Panc1 (cell line): Measurements from ENCODE around the gene PPP1R16B. TPM values are rescaled to one million over a fixed set of nuclear protein-coding genes. Genes with fewer than 3 reads are reported as not detected.

Experiments
- ATAC-seq: fragments of 200-7000 bp; cut with Tn5 transposase; 2 replicates; pipeline ENCODE4 v1.9.1; 2020; ENCODE audit warnings: mild to moderate bottlenecking, moderate library complexity
- Bru-seq: library from RNA; stranded (reverse); fragments of 400-500 nt; gene quantifications from one replicate; lab custom pipeline; 2021; lab: Mats Ljungman, UMichigan
- BruChase-seq, 2 experiments: library from RNA; stranded (reverse); fragments of 400-500 nt; gene quantifications; one replicate each; lab custom pipeline; 2021; lab: Mats Ljungman, UMichigan
- BruUV-seq: library from RNA; stranded (reverse); fragments of 400-500 nt; replicated peaks from 2 replicates; lab custom pipeline; 2021; lab: Mats Ljungman, UMichigan
- CTCF ChIA-PET: fragments of 300-600 bp; sonication (Branson Sonifier 250); formaldehyde crosslinking; loops from one replicate; lab custom pipeline; 2022; ENCODE audit warnings: antibody characterized with exemption; lab: Charles Lee
- POLR2A ChIA-PET: fragments of 300-600 bp; sonication (Branson Sonifier 250); formaldehyde crosslinking; loops from one replicate; lab custom pipeline; 2022; ENCODE audit warnings: antibody characterized with exemption; lab: Charles Lee
- DNase-seq: peaks from one replicate; pipeline ENCODE4 v3.0.0-alpha.2; 2010; ENCODE audit warnings: low read depth, low spot score
- H3K27ac ChIP-seq: 2 replicates; pipeline ENCODE4 v1.5.1; 2011; ENCODE audit warnings: mild to moderate bottlenecking, low read length, inconsistent platforms
- H3K27me3 ChIP-seq: fragments of 200-500 bp; sonication (Bioruptor generic); 2 replicates; pipeline ENCODE4 v1.6.0; 2014; ENCODE audit warnings: low read length, inconsistent platforms; ENCODE audit not compliant: control insufficient read depth, insufficient read depth
- H3K36me3 ChIP-seq: fragments of 200-500 bp; sonication (Bioruptor generic); 2 replicates; pipeline ENCODE4 v1.5.1; 2014; ENCODE audit warnings: inconsistent platforms, mild to moderate bottlenecking, low read length, moderate library complexity; ENCODE audit not compliant: control insufficient read depth, insufficient read depth
- H3K4me1 ChIP-seq: 2 replicates; pipeline ENCODE4 v1.5.1; 2011; ENCODE audit warnings: inconsistent platforms, mild to moderate bottlenecking, low read length, moderate library complexity; ENCODE audit not compliant: control insufficient read depth, insufficient read depth
- H3K4me3 ChIP-seq, 2 experiments: 2 replicates each; pipeline ENCODE4 v1.5.1; 2011 to 2012; ENCODE audit warnings: low read depth in 2 of 2, low read length in 2 of 2, mild to moderate bottlenecking in 2 of 2, inconsistent platforms in 1 of 2, moderate library complexity in 1 of 2
- H3K9me3 ChIP-seq: fragments of 200-500 bp; sonication (Bioruptor generic); 2 replicates; pipeline ENCODE4 v1.5.1; 2014; ENCODE audit warnings: low read depth, mild to moderate bottlenecking, inconsistent platforms, low read length, moderate library complexity; ENCODE audit not compliant: control insufficient read depth, insufficient read depth
- POLR2AphosphoS5 ChIP-seq: IDR thresholded peaks from 2 replicates; pipeline ENCODE4 v1.6.1; 2012; ENCODE audit warnings: mild to moderate bottlenecking, low read depth, low read length, moderate library complexity
- REST ChIP-seq, 2 experiments: IDR thresholded peaks; 2 replicates each; pipeline ENCODE4 v1.6.1; 2011 to 2012; ENCODE audit warnings: low read depth in 2 of 2, control low read depth in 1 of 2, low read length in 1 of 2, mild to moderate bottlenecking in 1 of 2, moderate library complexity in 1 of 2; ENCODE audit not compliant: insufficient read depth in 1 of 2
- SIN3A ChIP-seq: IDR thresholded peaks from 2 replicates; pipeline ENCODE4 v1.6.1; 2012; ENCODE audit warnings: low read depth, mild to moderate bottlenecking, low read length, moderate library complexity, borderline replicate concordance; ENCODE audit not compliant: insufficient read depth
- TCF7L2 ChIP-seq: IDR thresholded peaks from 2 replicates; pipeline ENCODE4 v1.6.1; 2011; ENCODE audit warnings: mild to moderate bottlenecking, low read depth, low read length, inconsistent platforms
- in situ Hi-C: cut with HindIII; loops from 2 replicates; pipeline ENCODE4 v1.10.0; 2016; ENCODE audit warnings: low sequenced_read_pairs, low pct_unique_long_range_greater_than_20kb
- intact Hi-C: fragments of 100-400 bp; cut with micrococcal nuclease; formaldehyde crosslinking; loops from one replicate; pipeline ENCODE4 v1.10.0; 2022; ENCODE audit not compliant: unreplicated experiment
- long read RNA-seq: library from polyadenylated mRNA; unstranded; transcript quantifications from one replicate; pipeline ENCODE4 v2.0.0, GENCODE V29; 2021; ENCODE audit not compliant: unreplicated experiment
- polyA plus RNA-seq: library from polyadenylated mRNA; unstranded; fragments of >200 nt; gene quantifications from one replicate; pipeline ENCODE4 v1.2.1, GENCODE V29; 2012; ENCODE audit warnings: missing spikeins; ENCODE audit not compliant: insufficient read length
- total RNA-seq: library from RNA; stranded (reverse); gene quantifications from one replicate; pipeline ENCODE4 v1.2.1, GENCODE V29; 2021; ENCODE audit not compliant: unreplicated experiment
- TF ChIP-seq, protein P1 (sequence below): fragments of 450-650 bp; IDR thresholded peaks from 2 replicates; pipeline ENCODE4 v1.5.1; 2017; ENCODE audit warnings: mild to moderate bottlenecking

Gene PPP1R16B
- total RNA-seq (0.92 TPM), Bru-seq, nascent RNA (percentile 15 among the genes with signal in this experiment), BruChase-seq, experiment 1, labeled RNA remaining after a 2-hour chase (percentile 15 among the genes with signal in this experiment), BruChase-seq, experiment 2, labeled RNA remaining after a 6-hour chase (percentile 24 among the genes with signal in this experiment)
- 0.28 TPM for polyA plus RNA-seq
- long read RNA-seq, partial matches to known transcripts, result 0 of 2 reads
- long read RNA-seq, other reads (novel, unspliced or antisense), result 2 of 2 reads

- Histone ChIP-seq H3K9me3 (no peaks in the 10 kb centered on the region), H3K4me1 (no peaks in the 10 kb centered on the region), H3K4me3 (peak within 1 kb of the TSS; percentile 41 to 50), H3K27me3 (peaks cover 5% of the 10 kb centered on the region), H3K36me3 (no peaks in the 10 kb centered on the region), H3K27ac (no peak within 1 kb of the TSS)
- ATAC-seq (peak; percentile 90), DNase-seq (no peak)
- BruUV-seq, result no TSS peak
- in situ Hi-C loops (no loop called here), intact Hi-C loops (no loop called here)
- POLR2A ChIA-PET, result no interaction called here
- CTCF ChIA-PET, result no interaction called here
- TF ChIP-seq SIN3A (no peak), TCF7L2 (no peak), REST (IDR thresholded peaks at IDR 0.05; ENCODE audit: insufficient read depth in 1 of 2, low read depth in 2 of 2, low read length in 1 of 2) (no peak), POLR2AphosphoS5 (no peak)
- TF ChIP-seq, protein P1, sequence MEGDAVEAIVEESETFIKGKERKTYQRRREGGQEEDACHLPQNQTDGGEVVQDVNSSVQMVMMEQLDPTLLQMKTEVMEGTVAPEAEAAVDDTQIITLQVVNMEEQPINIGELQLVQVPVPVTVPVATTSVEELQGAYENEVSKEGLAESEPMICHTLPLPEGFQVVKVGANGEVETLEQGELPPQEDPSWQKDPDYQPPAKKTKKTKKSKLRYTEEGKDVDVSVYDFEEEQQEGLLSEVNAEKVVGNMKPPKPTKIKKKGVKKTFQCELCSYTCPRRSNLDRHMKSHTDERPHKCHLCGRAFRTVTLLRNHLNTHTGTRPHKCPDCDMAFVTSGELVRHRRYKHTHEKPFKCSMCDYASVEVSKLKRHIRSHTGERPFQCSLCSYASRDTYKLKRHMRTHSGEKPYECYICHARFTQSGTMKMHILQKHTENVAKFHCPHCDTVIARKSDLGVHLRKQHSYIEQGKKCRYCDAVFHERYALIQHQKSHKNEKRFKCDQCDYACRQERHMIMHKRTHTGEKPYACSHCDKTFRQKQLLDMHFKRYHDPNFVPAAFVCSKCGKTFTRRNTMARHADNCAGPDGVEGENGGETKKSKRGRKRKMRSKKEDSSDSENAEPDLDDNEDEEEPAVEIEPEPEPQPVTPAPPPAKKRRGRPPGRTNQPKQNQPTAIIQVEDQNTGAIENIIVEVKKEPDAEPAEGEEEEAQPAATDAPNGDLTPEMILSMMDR, result no peak
These were observed at the start of gene PPP1R16B for GRCh38 chr20:38805502-38805957. Gene PPP1R16B, plus strand, starts transcription at chr20:38805697. Its CDS starts 30,229 bp downstream, at chr20:38835926.

- ATAC-seq, result no peak
- ChIA-PET POLR2A (no interaction called here), CTCF (no interaction called here)
- Histone ChIP-seq H3K4me3 (no peak overlapping the region), H3K36me3 (peaks cover 7% of the 10 kb centered on the region; the same call in 1 of the 2 replicates), H3K27me3 (no peaks in the 10 kb centered on the region), H3K9me3 (no peaks in the 10 kb centered on the region), H3K4me1 (no peaks in the 10 kb centered on the region), H3K27ac (no peak overlapping the region)
- TF ChIP-seq, protein P1, result no peak
- TF ChIP-seq POLR2AphosphoS5 (no peak), TCF7L2 (no peak), REST (IDR thresholded peaks at IDR 0.05; ENCODE audit: insufficient read depth in 1 of 2, low read depth in 2 of 2, low read length in 1 of 2) (no peak), SIN3A (no peak)
- in situ Hi-C loops, result no loop called here
- no peak for DNase-seq
- no TSS peak for BruUV-seq
- intact Hi-C loops, result no loop called here
These were observed 48.2 kb upstream of the PPP1R16B start for GRCh38 chr20:38757145-38757775.
